ENCODE results near the gene ACOXL. TPM values are rescaled to one million over a fixed set of nuclear protein-coding genes. Genes with fewer than 3 reads are reported as not detected.
A peak's percentile ranks its signal among the peaks of the same experiment; 100 is the strongest.

ACOXL gene
- total and polyA plus RNA-seq, 9 donors = 0.08 to 0.56 (median 0.19) TPM

- no peak overlapping the region for H3K27ac ChIP-seq (ENCODE audit: low read length)
- no peaks in the 10 kb centered on the region for H3K4me1 ChIP-seq (ENCODE audit: control insufficient read depth, insufficient read depth, low read length)
- DNase-seq = no peak
- H3K36me3 ChIP-seq (ENCODE audit: control insufficient read depth, insufficient read depth, low read length) = no peaks in the 10 kb centered on the region
- H3K4me3 ChIP-seq (ENCODE audit: low read length) = no peak overlapping the region
- WGBS (ENCODE audit: insufficient coverage) = 100% methylated on average over 1 of the region's 6 CpGs
- H3K27me3 ChIP-seq (ENCODE audit: control insufficient read depth, insufficient read depth, low read length) = no peaks in the 10 kb centered on the region
- H3K9me3 ChIP-seq (replicated peaks; ENCODE audit: control insufficient read depth, low read depth, low read length) = no peaks in the 10 kb centered on the region
These were observed 149.5 kb downstream of the ACOXL start for GRCh38 chr2:110881908-110882307.

GRCh38 chr2:110883406-110883805 lies 151.0 kb downstream of the ACOXL start:
- DNase-seq = no peak
- H3K4me1 ChIP-seq (ENCODE audit: control insufficient read depth, insufficient read depth, low read length) = no peaks in the 10 kb centered on the region
- H3K27ac ChIP-seq (ENCODE audit: low read length) = no peak overlapping the region
- no peaks in the 10 kb centered on the region for H3K9me3 ChIP-seq (replicated peaks; ENCODE audit: control insufficient read depth, low read depth, low read length)
- no peak overlapping the region for H3K4me3 ChIP-seq (ENCODE audit: low read length)
- WGBS (ENCODE audit: insufficient coverage) = no CpG with 5 or more reads among the region's 1 CpG
- no peaks in the 10 kb centered on the region for H3K27me3 ChIP-seq (ENCODE audit: control insufficient read depth, insufficient read depth, low read length)
- H3K36me3 ChIP-seq (ENCODE audit: control insufficient read depth, insufficient read depth, low read length) = no peaks in the 10 kb centered on the region

DNA sequence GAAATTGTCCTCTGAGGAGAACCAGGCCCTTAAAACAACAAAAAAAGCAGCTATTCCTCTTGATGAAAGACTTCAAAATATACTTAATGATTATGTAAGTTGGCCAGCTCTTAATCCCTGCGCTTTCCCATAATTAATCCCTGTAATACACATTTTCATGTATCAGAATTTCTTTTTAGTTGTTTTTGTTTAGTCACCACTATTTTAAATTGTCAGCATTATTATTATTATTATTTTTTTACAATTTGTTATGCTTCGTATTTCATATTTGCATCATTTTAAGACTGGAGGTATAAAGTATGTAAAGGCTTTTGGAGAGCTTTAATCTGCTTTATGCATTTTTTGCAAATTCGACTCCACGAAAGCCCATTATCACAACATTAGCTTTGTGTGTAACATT lies 152.9 kb downstream of the ACOXL start:
- Histone ChIP-seq H3K36me3 (ENCODE audit: control insufficient read depth, insufficient read depth, low read length) (no peaks in the 10 kb centered on the region), H3K9me3 (replicated peaks; ENCODE audit: control insufficient read depth, low read depth, low read length) (no peaks in the 10 kb centered on the region), H3K4me3 (ENCODE audit: low read length) (no peak overlapping the region), H3K27ac (ENCODE audit: low read length) (no peak overlapping the region), H3K4me1 (ENCODE audit: control insufficient read depth, insufficient read depth, low read length) (no peaks in the 10 kb centered on the region), H3K27me3 (ENCODE audit: control insufficient read depth, insufficient read depth, low read length) (no peaks in the 10 kb centered on the region)
- WGBS (ENCODE audit: insufficient coverage) = no CpG with 5 or more reads among the region's 4 CpGs
- DNase-seq = no peak

GRCh38 chr2:110886826-110887573 lies 154.6 kb downstream of the ACOXL start:
- 70% methylated on average over 6 of the region's 11 CpGs for WGBS (ENCODE audit: insufficient coverage)

DNA sequence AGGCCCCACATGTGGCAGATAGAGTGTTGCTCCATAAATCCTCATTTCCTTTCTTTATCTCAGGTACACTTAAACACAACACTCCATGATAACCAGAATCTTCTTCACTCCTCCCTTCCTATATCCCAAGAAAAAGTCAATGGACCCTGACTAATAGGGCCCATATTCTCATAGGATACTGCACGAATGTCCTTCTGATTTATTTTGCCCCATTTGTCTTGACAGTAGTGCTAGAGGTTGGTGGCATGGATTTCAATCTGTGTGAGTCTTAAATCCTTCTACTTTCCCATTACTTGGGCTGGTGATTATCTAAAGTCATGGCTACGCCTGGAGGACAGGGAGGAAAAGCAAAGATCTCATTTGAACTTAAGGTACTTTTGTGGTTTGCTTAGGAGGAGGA lies 156.0 kb downstream of the ACOXL start:
- Histone ChIP-seq H3K4me3 (ENCODE audit: low read length) (no peak overlapping the region), H3K9me3 (replicated peaks; ENCODE audit: control insufficient read depth, low read depth, low read length) (no peaks in the 10 kb centered on the region), H3K27me3 (ENCODE audit: control insufficient read depth, insufficient read depth, low read length) (no peaks in the 10 kb centered on the region), H3K27ac (ENCODE audit: low read length) (no peak overlapping the region), H3K36me3 (ENCODE audit: control insufficient read depth, insufficient read depth, low read length) (no peaks in the 10 kb centered on the region), H3K4me1 (ENCODE audit: control insufficient read depth, insufficient read depth, low read length) (no peaks in the 10 kb centered on the region)
- DNase-seq = no peak
- 60% methylated on average over 1 of the region's 2 CpGs for WGBS (ENCODE audit: insufficient coverage)

More at GRCh38 chr2:110886826-110887573, 154.6 kb downstream of the ACOXL start:
- Histone ChIP-seq H3K4me1 (ENCODE audit: control insufficient read depth, insufficient read depth, low read length) (no peaks in the 10 kb centered on the region), H3K27me3 (ENCODE audit: control insufficient read depth, insufficient read depth, low read length) (no peaks in the 10 kb centered on the region), H3K27ac (ENCODE audit: low read length) (no peak overlapping the region), H3K36me3 (ENCODE audit: control insufficient read depth, insufficient read depth, low read length) (no peaks in the 10 kb centered on the region), H3K4me3 (ENCODE audit: low read length) (no peak overlapping the region), H3K9me3 (replicated peaks; ENCODE audit: control insufficient read depth, low read depth, low read length) (no peaks in the 10 kb centered on the region)
- no peak for DNase-seq

GRCh38 chr2:110891626-110892025 lies 159.3 kb downstream of the ACOXL start:
- Histone ChIP-seq H3K4me3 (ENCODE audit: low read length) (no peak overlapping the region), H3K9me3 (replicated peaks; ENCODE audit: control insufficient read depth, low read depth, low read length) (no peaks in the 10 kb centered on the region), H3K27ac (ENCODE audit: low read length) (no peak overlapping the region), H3K27me3 (ENCODE audit: control insufficient read depth, insufficient read depth, low read length) (no peaks in the 10 kb centered on the region), H3K36me3 (ENCODE audit: control insufficient read depth, insufficient read depth, low read length) (no peaks in the 10 kb centered on the region), H3K4me1 (ENCODE audit: control insufficient read depth, insufficient read depth, low read length) (no peaks in the 10 kb centered on the region)
- no CpG with 5 or more reads among the region's 1 CpG for WGBS (ENCODE audit: insufficient coverage)
- DNase-seq = no peak

DNA sequence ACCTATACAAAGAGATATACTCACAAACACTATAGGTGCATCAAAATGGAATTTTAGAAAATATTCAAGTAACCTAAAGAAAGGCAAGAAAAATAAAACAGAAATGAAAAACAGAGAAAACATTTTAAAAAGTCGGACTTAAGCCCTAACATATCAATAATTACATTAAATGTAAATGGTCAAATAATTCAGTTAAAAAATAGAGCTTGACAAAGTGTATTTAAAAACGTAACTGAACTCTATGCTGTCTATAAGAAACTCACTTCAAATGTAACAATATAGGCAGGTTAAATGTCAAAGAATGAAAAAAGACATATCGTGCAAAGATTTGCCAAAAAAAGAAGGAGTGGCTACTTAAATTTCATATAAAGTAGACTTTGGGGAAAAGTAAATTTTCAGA lies 163.9 kb downstream of the ACOXL start:
- Histone ChIP-seq H3K27ac (ENCODE audit: low read length) (no peak overlapping the region), H3K36me3 (ENCODE audit: control insufficient read depth, insufficient read depth, low read length) (no peaks in the 10 kb centered on the region), H3K27me3 (ENCODE audit: control insufficient read depth, insufficient read depth, low read length) (peaks cover 2% of the 10 kb centered on the region), H3K4me1 (ENCODE audit: control insufficient read depth, insufficient read depth, low read length) (no peaks in the 10 kb centered on the region), H3K4me3 (ENCODE audit: low read length) (no peak overlapping the region), H3K9me3 (replicated peaks; ENCODE audit: control insufficient read depth, low read depth, low read length) (no peaks in the 10 kb centered on the region)
- no CpG with 5 or more reads among the region's 3 CpGs for WGBS (ENCODE audit: insufficient coverage)
- DNase-seq = no peak

DNA sequence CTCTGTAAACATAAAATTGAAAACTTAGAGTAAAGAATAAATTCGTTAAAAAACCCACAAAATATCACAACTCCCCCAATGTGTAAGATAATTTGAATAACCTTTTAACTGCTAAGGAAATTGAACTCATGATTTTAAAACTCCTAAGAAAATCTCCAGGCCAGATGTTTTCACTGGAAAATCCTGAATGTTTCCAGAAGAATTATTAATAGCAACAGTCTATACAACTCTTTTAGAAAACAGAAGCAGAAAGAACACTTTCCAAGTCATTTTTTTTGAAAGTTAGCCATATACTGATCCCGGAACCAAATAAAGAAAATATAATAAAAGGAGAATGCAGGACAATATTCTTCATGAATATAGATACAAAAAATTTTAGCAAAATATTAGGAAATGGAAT lies 165.6 kb downstream of the ACOXL start:
- peak; percentile 94 for DNase-seq
- H3K4me3 ChIP-seq (ENCODE audit: low read length) = no peak overlapping the region
- H3K4me1 ChIP-seq (ENCODE audit: control insufficient read depth, insufficient read depth, low read length) = peaks cover 7% of the 10 kb centered on the region
- WGBS (ENCODE audit: insufficient coverage) = no CpG with 5 or more reads among the region's 2 CpGs
- no peaks in the 10 kb centered on the region for H3K36me3 ChIP-seq (ENCODE audit: control insufficient read depth, insufficient read depth, low read length)
- peaks cover 2% of the 10 kb centered on the region for H3K27me3 ChIP-seq (ENCODE audit: control insufficient read depth, insufficient read depth, low read length)
- H3K9me3 ChIP-seq (replicated peaks; ENCODE audit: control insufficient read depth, low read depth, low read length) = no peaks in the 10 kb centered on the region
- H3K27ac ChIP-seq (ENCODE audit: low read length) = no peak overlapping the region

DNA sequence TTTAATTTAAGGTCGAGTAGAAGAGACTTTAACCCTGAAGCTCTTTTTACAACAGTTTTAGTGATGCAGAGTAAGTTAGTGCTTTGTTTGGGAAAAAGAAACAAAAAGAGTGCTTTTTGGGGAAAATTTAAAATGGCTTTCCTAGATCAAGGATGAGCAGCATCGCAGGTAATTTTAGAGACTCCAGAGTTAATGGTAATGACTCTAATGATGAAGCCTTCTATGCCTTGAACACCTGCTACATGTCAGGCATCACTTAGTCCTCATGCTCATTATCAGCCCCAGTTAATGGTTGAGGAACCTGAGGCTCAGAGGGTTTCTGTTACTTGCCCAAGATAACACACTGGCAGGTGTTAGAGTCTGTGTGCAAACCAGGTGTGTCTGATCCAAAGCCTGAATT lies 167.8 kb downstream of the ACOXL start:
- Histone ChIP-seq H3K27me3 (ENCODE audit: control insufficient read depth, insufficient read depth, low read length) (peaks cover 2% of the 10 kb centered on the region), H3K27ac (ENCODE audit: low read length) (no peak overlapping the region), H3K4me1 (ENCODE audit: control insufficient read depth, insufficient read depth, low read length) (peaks cover 27% of the 10 kb centered on the region), H3K4me3 (ENCODE audit: low read length) (no peak overlapping the region), H3K9me3 (replicated peaks; ENCODE audit: control insufficient read depth, low read depth, low read length) (no peaks in the 10 kb centered on the region), H3K36me3 (ENCODE audit: control insufficient read depth, insufficient read depth, low read length) (no peaks in the 10 kb centered on the region)
- WGBS (ENCODE audit: insufficient coverage) = no CpG with 5 or more reads among the region's 2 CpGs
- DNase-seq = no peak

DNA sequence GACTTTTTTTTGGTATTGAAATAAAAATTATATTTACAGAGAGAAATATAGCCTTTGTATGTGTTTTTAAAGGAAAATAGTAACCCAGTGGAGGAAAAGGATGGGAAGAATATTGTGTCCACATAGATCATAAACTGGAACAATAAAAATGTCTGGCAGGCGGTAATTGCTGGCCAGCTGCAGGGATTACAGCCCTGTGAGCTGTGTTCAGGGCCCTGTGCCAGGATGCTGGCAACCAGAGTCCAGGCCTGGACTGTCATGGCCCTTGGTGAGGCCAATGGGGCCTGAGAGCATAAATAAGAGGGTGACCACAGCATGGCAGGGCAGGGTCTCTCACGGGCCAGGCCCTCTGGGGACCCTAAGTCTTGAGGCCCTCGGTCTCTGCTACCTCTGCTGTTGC lies 171.2 kb downstream of the ACOXL start:
- H3K4me1 ChIP-seq (ENCODE audit: control insufficient read depth, insufficient read depth, low read length) = peaks cover 34% of the 10 kb centered on the region
- H3K27me3 ChIP-seq (ENCODE audit: control insufficient read depth, insufficient read depth, low read length) = peaks cover 2% of the 10 kb centered on the region
- no peaks in the 10 kb centered on the region for H3K9me3 ChIP-seq (replicated peaks; ENCODE audit: control insufficient read depth, low read depth, low read length)
- H3K36me3 ChIP-seq (ENCODE audit: control insufficient read depth, insufficient read depth, low read length) = no peaks in the 10 kb centered on the region
- peak; percentile 85 for DNase-seq
- no peak overlapping the region for H3K4me3 ChIP-seq (ENCODE audit: low read length)
- WGBS (ENCODE audit: insufficient coverage) = 22% methylated on average over 3 of the region's 3 CpGs
- H3K27ac ChIP-seq (ENCODE audit: low read length) = no peak overlapping the region

Measured in muscle of leg (tissue), 11 donors.